Subcutaneous abdominal adipose tissue (tissue), 5 donors: ENCODE results near the gene ACOT7.

Source experiments
- H3K27ac ChIP-seq: one replicate; pipeline ENCODE4 v1.7.0; 2013; ENCODE audit warnings: low read depth, mild to moderate bottlenecking, inconsistent platforms, low read length, moderate library complexity
- H3K27me3 ChIP-seq, 5 donors: one replicate each; pipeline ENCODE4 v1.7.0; 2013; ENCODE audit warnings: low read length in 5 of 5, inconsistent platforms in 1 of 5; ENCODE audit not compliant: control insufficient read depth in 5 of 5, insufficient read depth in 4 of 5
- H3K36me3 ChIP-seq, 5 donors: one replicate each; pipeline ENCODE4 v1.7.0; 2013; ENCODE audit warnings: low read length in 5 of 5; ENCODE audit not compliant: control insufficient read depth in 5 of 5, insufficient read depth in 5 of 5
- H3K4me1 ChIP-seq, 5 donors: one replicate each; pipeline ENCODE4 v1.7.0; 2013; ENCODE audit warnings: low read length in 5 of 5, mild to moderate bottlenecking in 3 of 5, moderate library complexity in 1 of 5; ENCODE audit not compliant: control insufficient read depth in 5 of 5, insufficient read depth in 5 of 5
- H3K4me3 ChIP-seq, 5 donors: one replicate each; pipeline ENCODE4 v1.7.0; 2013; ENCODE audit warnings: low read length in 5 of 5, low read depth in 1 of 5
- H3K9ac ChIP-seq, 5 donors: one replicate each; pipeline ENCODE4 v1.7.0; 2013; ENCODE audit warnings: low read length in 5 of 5, mild to moderate bottlenecking in 4 of 5, moderate library complexity in 3 of 5
- H3K9me3 ChIP-seq, 5 donors: one replicate each; pipeline ENCODE4 v1.7.0; 2013; ENCODE audit warnings: low read length in 5 of 5; ENCODE audit not compliant: control insufficient read depth in 5 of 5
- donor health status: healthy.
- donor health status: healthy.
- donor health status: healthy.
- donor health status: healthy.
- donor health status: healthy.

The ACOT7 gene

GRCh38 chr1:6416295-6416656, 22.7 kb upstream of the ACOT7 start:
- Histone ChIP-seq H3K9ac (no peak overlapping the region), H3K4me3 (no peak overlapping the region), H3K27ac (no peak overlapping the region), H3K27me3 (peaks cover 29 to 71% (median 62%) of the 10 kb centered on the region in 5 donors), H3K36me3 (no peaks in the 10 kb centered on the region), H3K4me1 (peaks cover 0 to 27% (median 14%) of the 10 kb centered on the region in 5 donors), H3K9me3 (no peaks in the 10 kb centered on the region)

- peaks cover 0 to 19% (median 7%) of the 10 kb centered on the region in 5 donors for H3K4me1 ChIP-seq
- no peaks in the 10 kb centered on the region for H3K9me3 ChIP-seq
- no peak overlapping the region for H3K4me3 ChIP-seq
- H3K27me3 ChIP-seq, result peaks cover 24 to 59% (median 49%) of the 10 kb centered on the region in 5 donors
- H3K27ac ChIP-seq, result no peak overlapping the region
- no peak overlapping the region for H3K9ac ChIP-seq
- H3K36me3 ChIP-seq, result no peaks in the 10 kb centered on the region
Observed at GRCh38 chr1:6414881-6415626, 21.5 kb upstream of the ACOT7 start.

GRCh38 chr1:6414443-6414844, 20.9 kb upstream of the ACOT7 start:
- H3K36me3 ChIP-seq, result no peaks in the 10 kb centered on the region
- no peak overlapping the region for H3K9ac ChIP-seq
- no peak overlapping the region for H3K4me3 ChIP-seq
- H3K27me3 ChIP-seq, result peaks cover 24 to 56% (median 47%) of the 10 kb centered on the region in 5 donors
- H3K9me3 ChIP-seq, result no peaks in the 10 kb centered on the region
- H3K27ac ChIP-seq, result no peak overlapping the region
- peaks cover 0 to 13% (median 4%) of the 10 kb centered on the region in 5 donors for H3K4me1 ChIP-seq

GRCh38 chr1:6412896-6413295, 19.3 kb upstream of the ACOT7 start:
- Histone ChIP-seq H3K9me3 (no peaks in the 10 kb centered on the region), H3K27ac (no peak overlapping the region), H3K27me3 (peaks cover 10 to 42% (median 34%) of the 10 kb centered on the region in 5 donors), H3K36me3 (no peaks in the 10 kb centered on the region), H3K4me3 (no peak overlapping the region), H3K9ac (no peak overlapping the region), H3K4me1 (peaks cover 0 to 5% (median 0%) of the 10 kb centered on the region in 5 donors)

- Histone ChIP-seq H3K36me3 (no peaks in the 10 kb centered on the region), H3K27ac (no peak overlapping the region), H3K4me3 (no peak overlapping the region), H3K4me1 (peaks cover 0 to 5% (median 0%) of the 10 kb centered on the region in 5 donors), H3K27me3 (peaks cover 0 to 19% (median 13%) of the 10 kb centered on the region in 5 donors), H3K9ac (no peak overlapping the region), H3K9me3 (no peaks in the 10 kb centered on the region)
Observed at GRCh38 chr1:6410248-6410893, 16.8 kb upstream of the ACOT7 start.

GRCh38 chr1:6409733-6410132, 16.2 kb upstream of the ACOT7 start:
- peaks cover 0 to 5% (median 0%) of the 10 kb centered on the region in 5 donors for H3K4me1 ChIP-seq
- no peaks in the 10 kb centered on the region for H3K36me3 ChIP-seq
- H3K9me3 ChIP-seq, result no peaks in the 10 kb centered on the region
- no peak overlapping the region for H3K9ac ChIP-seq
- no peak overlapping the region for H3K27ac ChIP-seq
- H3K4me3 ChIP-seq, result no peak overlapping the region
- H3K27me3 ChIP-seq, result peaks cover 0 to 17% (median 9%) of the 10 kb centered on the region in 5 donors

GRCh38 chr1:6409053-6409452, 15.5 kb upstream of the ACOT7 start:
- Histone ChIP-seq H3K9me3 (no peaks in the 10 kb centered on the region), H3K27me3 (peaks cover 0 to 12% (median 6%) of the 10 kb centered on the region in 5 donors), H3K27ac (no peak overlapping the region), H3K4me1 (no peaks in the 10 kb centered on the region), H3K4me3 (no peak overlapping the region), H3K36me3 (no peaks in the 10 kb centered on the region), H3K9ac (no peak overlapping the region)

GRCh38 chr1:6408023-6408422, 14.5 kb upstream of the ACOT7 start:
- no peak overlapping the region for H3K27ac ChIP-seq
- no peak overlapping the region for H3K9ac ChIP-seq
- no peaks in the 10 kb centered on the region for H3K36me3 ChIP-seq
- H3K27me3 ChIP-seq, result peaks cover 0 to 10% (median 5%) of the 10 kb centered on the region in 5 donors
- no peak overlapping the region for H3K4me3 ChIP-seq
- H3K4me1 ChIP-seq, result no peaks in the 10 kb centered on the region
- H3K9me3 ChIP-seq, result no peaks in the 10 kb centered on the region

- Histone ChIP-seq H3K9me3 (no peaks in the 10 kb centered on the region), H3K27me3 (peaks cover 0 to 8% (median 5%) of the 10 kb centered on the region in 5 donors), H3K36me3 (no peaks in the 10 kb centered on the region), H3K4me3 (no peak overlapping the region), H3K27ac (no peak overlapping the region), H3K4me1 (no peaks in the 10 kb centered on the region), H3K9ac (no peak overlapping the region)
Observed at GRCh38 chr1:6401673-6402072, 8.1 kb upstream of the ACOT7 start.

- Histone ChIP-seq H3K4me1 (peaks cover under 1 to 1% (median under 1%) of the 10 kb centered on the region in 5 donors), H3K4me3 (no peak overlapping the region), H3K27me3 (peaks cover 0 to 5% (median 0%) of the 10 kb centered on the region in 5 donors), H3K27ac (no peak overlapping the region), H3K36me3 (no peaks in the 10 kb centered on the region), H3K9ac (no peak overlapping the region), H3K9me3 (no peaks in the 10 kb centered on the region)
Observed at GRCh38 chr1:6399294-6399693, 5.7 kb upstream of the ACOT7 start.
